Lower lobe of right lung (tissue), 2 donors: ENCODE measurements around the gene LAMA5. TPM values are rescaled to one million over a fixed set of nuclear protein-coding genes. Genes with fewer than 3 reads are reported as not detected.

Source experiments
- ATAC-seq, 2 donors: fragments of 200-7000 bp; cut with Tn5 transposase; one replicate each; pipeline ENCODE4 v1.9.1; 2020 to 2022; ENCODE audit warnings: mild to moderate bottlenecking in 2 of 2, moderate library complexity in 2 of 2
- DNase-seq: peaks from one replicate; pipeline ENCODE4 v3.0.0-alpha.2; 2020
- H3K27ac ChIP-seq: fragments of 200-600 bp; one replicate; pipeline ENCODE4 v1.8.0; 2022
- H3K27me3 ChIP-seq: fragments of 200-600 bp; one replicate; pipeline ENCODE4 v1.8.0; 2022; ENCODE audit warnings: low read depth
- H3K36me3 ChIP-seq: fragments of 200-600 bp; one replicate; pipeline ENCODE4 v1.8.0; 2022; ENCODE audit warnings: mild to moderate bottlenecking
- H3K4me1 ChIP-seq: fragments of 200-600 bp; one replicate; pipeline ENCODE4 v1.8.0; 2022
- H3K4me3 ChIP-seq: fragments of 200-600 bp; one replicate; pipeline ENCODE4 v1.8.0; 2022; ENCODE audit warnings: mild to moderate bottlenecking
- H3K9me3 ChIP-seq: fragments of 200-600 bp; one replicate; pipeline ENCODE4 v1.8.0; 2022
- CTCF ChIP-seq: fragments of 200-600 bp; IDR thresholded peaks from one replicate; pipeline ENCODE4 v1.8.0; 2022; ENCODE audit warnings: antibody characterized with exemption, mild to moderate bottlenecking
- intact Hi-C: fragments of 100-400 bp; cut with DNase I; formaldehyde crosslinking; loops from one replicate; pipeline ENCODE4 v1.11.0; 2022
- total RNA-seq: library from RNA; stranded (reverse); fragmentation: NEBNext Ultra II Directional; extraction: Animal tissue kit (Norgen Biotek cat#: 25700); gene quantifications from one replicate; pipeline ENCODE4 v1.2.1, GENCODE V29; 2021
- donor health status: DM: no; HTN: yes; CAD: no; lungs with severe emphysema.

The LAMA5 gene
- total RNA-seq, 1 donor from 2014 or later, result 282 TPM

- DNase-seq (no peak), ATAC-seq (no peak)
- H3K4me1 ChIP-seq, result no peaks in the 10 kb centered on the region
- no peak overlapping the region for H3K4me3 ChIP-seq
- no peaks in the 10 kb centered on the region for H3K9me3 ChIP-seq
- intact Hi-C loops, result no loop called here
- no peaks in the 10 kb centered on the region for H3K27me3 ChIP-seq
- H3K27ac ChIP-seq, result no peak overlapping the region
- H3K36me3 ChIP-seq, result peaks cover 85% of the 10 kb centered on the region
- no peak for TF ChIP-seq CTCF
Measured at GRCh38 chr20:62332989-62333819, 33.9 kb downstream of the LAMA5 start.

- ATAC-seq (no peak), DNase-seq (no peak)
- TF ChIP-seq CTCF, result no peak
- no peaks in the 10 kb centered on the region for H3K27me3 ChIP-seq
- peaks cover 85% of the 10 kb centered on the region for H3K36me3 ChIP-seq
- H3K27ac ChIP-seq, result no peak overlapping the region
- H3K9me3 ChIP-seq, result no peaks in the 10 kb centered on the region
- H3K4me3 ChIP-seq, result no peak overlapping the region
- intact Hi-C loops, result no loop called here
- no peaks in the 10 kb centered on the region for H3K4me1 ChIP-seq
Measured at GRCh38 chr20:62332421-62332820, 34.7 kb downstream of the LAMA5 start.

- Histone ChIP-seq H3K9me3 (no peaks in the 10 kb centered on the region), H3K4me1 (no peaks in the 10 kb centered on the region), H3K36me3 (peaks cover 86% of the 10 kb centered on the region), H3K27me3 (no peaks in the 10 kb centered on the region), H3K27ac (no peak overlapping the region), H3K4me3 (no peak overlapping the region)
- DNase-seq, result no peak
- ATAC-seq, result no peak
- intact Hi-C loops, result no loop called here
- TF ChIP-seq CTCF, result no peak
Measured at GRCh38 chr20:62331347-62331746, 35.8 kb downstream of the LAMA5 start.

GRCh38 chr20:62330576-62331317, 36.4 kb downstream of the LAMA5 start:
- Histone ChIP-seq H3K9me3 (no peaks in the 10 kb centered on the region), H3K4me1 (no peaks in the 10 kb centered on the region), H3K27me3 (no peaks in the 10 kb centered on the region), H3K4me3 (no peak overlapping the region), H3K27ac (no peak overlapping the region), H3K36me3 (peaks cover 88% of the 10 kb centered on the region)
- DNase-seq, result no peak
- intact Hi-C loops, result no loop called here
- ATAC-seq, result no peak
- TF ChIP-seq CTCF, result no peak

GRCh38 chr20:62329389-62330377, 37.4 kb downstream of the LAMA5 start:
- Histone ChIP-seq H3K27ac (no peak overlapping the region), H3K4me1 (no peaks in the 10 kb centered on the region), H3K4me3 (no peak overlapping the region), H3K27me3 (no peaks in the 10 kb centered on the region), H3K36me3 (peaks cover 91% of the 10 kb centered on the region), H3K9me3 (no peaks in the 10 kb centered on the region)
- TF ChIP-seq CTCF, result no peak
- ATAC-seq, result no peak
- intact Hi-C loops, result no loop called here
- DNase-seq, result no peak
